ENCODE measurements around the gene DCAF11.

The DCAF11 gene

GRCh38 chr14:24145690-24146452 is 31.3 kb downstream of the DCAF11 start:
- Histone ChIP-seq H3K4me1 (ENCODE audit: insufficient read depth, poor library complexity, severe bottlenecking) (peaks cover 10% of the 10 kb centered on the region), H3K9me3 (ENCODE audit: severe bottlenecking) (no peaks in the 10 kb centered on the region), H3K36me3 (ENCODE audit: low read depth) (peaks cover 45% of the 10 kb centered on the region), H3K4me3 (ENCODE audit: severe bottlenecking) (peak overlapping the region; percentile 75), H3K27me3 (ENCODE audit: insufficient read depth, poor library complexity, severe bottlenecking) (no peaks in the 10 kb centered on the region), H3K27ac (ENCODE audit: poor library complexity, severe bottlenecking) (peak overlapping the region; percentile 81)
- ATAC-seq (ENCODE audit: low read depth) (peak; percentile 0; the same call in 1 of the 3 replicates), DNase-seq (ENCODE audit: low spot score) (no peak)
- no peak for TF ChIP-seq CTCF (IDR thresholded peaks at IDR 0.05; ENCODE audit: poor library complexity, severe bottlenecking)

GRCh38 chr14:24146453-24146977 is 31.9 kb downstream of the DCAF11 start, which contains the start of gene PSME2:
Gene PSME2, minus strand, starts transcription at chr14:24146610. Its CDS starts 29 bp downstream, at chr14:24146581.
- H3K9me3 ChIP-seq (ENCODE audit: severe bottlenecking): no peaks in the 10 kb centered on the region
- peaks cover 10% of the 10 kb centered on the region for H3K4me1 ChIP-seq (ENCODE audit: insufficient read depth, poor library complexity, severe bottlenecking)
- DNase-seq (ENCODE audit: low spot score) (peak; percentile 100), ATAC-seq (ENCODE audit: low read depth) (peak; percentile 78)
- H3K27ac ChIP-seq (ENCODE audit: poor library complexity, severe bottlenecking): peak within 1 kb of the TSS; percentile 81
- TF ChIP-seq CTCF (IDR thresholded peaks at IDR 0.05; ENCODE audit: poor library complexity, severe bottlenecking): no peak
- H3K4me3 ChIP-seq (ENCODE audit: severe bottlenecking): peak within 1 kb of the TSS; percentile 75
- no peaks in the 10 kb centered on the region for H3K27me3 ChIP-seq (ENCODE audit: insufficient read depth, poor library complexity, severe bottlenecking)
- H3K36me3 ChIP-seq (ENCODE audit: low read depth): peaks cover 52% of the 10 kb centered on the region

GRCh38 chr14:24146978-24147760 is 32.6 kb downstream of the DCAF11 start, which contains the start of gene RNF31:
Gene RNF31, plus strand, starts transcription at chr14:24147498. Its CDS starts 201 bp downstream, at chr14:24147699.
- peak; percentile 100 for DNase-seq (ENCODE audit: low spot score)
- Histone ChIP-seq H3K27ac (ENCODE audit: poor library complexity, severe bottlenecking) (peak within 1 kb of the TSS; percentile 81), H3K27me3 (ENCODE audit: insufficient read depth, poor library complexity, severe bottlenecking) (no peaks in the 10 kb centered on the region), H3K9me3 (ENCODE audit: severe bottlenecking) (no peaks in the 10 kb centered on the region), H3K4me1 (ENCODE audit: insufficient read depth, poor library complexity, severe bottlenecking) (peaks cover 8% of the 10 kb centered on the region), H3K36me3 (ENCODE audit: low read depth) (peaks cover 58% of the 10 kb centered on the region), H3K4me3 (ENCODE audit: severe bottlenecking) (peak within 1 kb of the TSS; percentile 75)
- ATAC-seq (ENCODE audit: low read depth): peak; percentile 85
- TF ChIP-seq CTCF (IDR thresholded peaks at IDR 0.05; ENCODE audit: poor library complexity, severe bottlenecking): no peak

- H3K36me3 ChIP-seq (ENCODE audit: low read depth): peaks cover 59% of the 10 kb centered on the region
These were observed 33.3 kb downstream of the DCAF11 start for GRCh38 chr14:24147761-24148428.

More at GRCh38 chr14:24147761-24148428, 33.3 kb downstream of the DCAF11 start:
- Histone ChIP-seq H3K4me3 (ENCODE audit: severe bottlenecking) (peak overlapping the region; percentile 75), H3K9me3 (ENCODE audit: severe bottlenecking) (no peaks in the 10 kb centered on the region), H3K27me3 (ENCODE audit: insufficient read depth, poor library complexity, severe bottlenecking) (no peaks in the 10 kb centered on the region), H3K4me1 (ENCODE audit: insufficient read depth, poor library complexity, severe bottlenecking) (peaks cover 7% of the 10 kb centered on the region), H3K27ac (ENCODE audit: poor library complexity, severe bottlenecking) (peak overlapping the region; percentile 81)
- ATAC-seq (ENCODE audit: low read depth) (no peak), DNase-seq (ENCODE audit: low spot score) (no peak)
- TF ChIP-seq CTCF (IDR thresholded peaks at IDR 0.05; ENCODE audit: poor library complexity, severe bottlenecking): no peak
